ENCODE results near the gene HGF. TPM values are rescaled to one million over a fixed set of nuclear protein-coding genes. Genes with fewer than 3 reads are reported as not detected.

The HGF gene
- total and polyA plus RNA-seq, 2 of the 8 experiments (the other 6 are each of a cell fraction or from before 2014, with no cell fraction given), result 0.05 to 0.60 TPM

- 18% methylated on average over 5 of the region's 5 CpGs; no CpG with 5 or more reads in 1 of the 2 experiments for WGBS, 2 experiments (ENCODE audit: extremely low coverage in 1 of 2, insufficient coverage in 1 of 2, insufficient read length in 1 of 2, insufficient replicate concordance in 2 of 2, low coverage in 1 of 2, low lambda C conversion rate in 2 of 2, missing lambda C conversion rate in 1 of 2)
- Histone ChIP-seq H2AK5ac (ENCODE audit: low read depth, low read length) (no peak overlapping the region), H4K8ac (ENCODE audit: extremely low read depth, insufficient read depth, low read length) (no peak overlapping the region), H2AFZ (ENCODE audit: low read length) (peak overlapping the region; percentile 91; the same call in 1 of the 2 replicates), H3K27ac (ENCODE audit: low read depth, low read length) (no peak overlapping the region), H3K79me2 (ENCODE audit: control insufficient read depth in 1 of 2, insufficient read depth in 2 of 2, low read length in 2 of 2) (no peaks in the 10 kb centered on the region), H3K23me2 (ENCODE audit: low read depth, low read length) (no peaks in the 10 kb centered on the region; the same call in 1 of the 2 replicates), H2BK20ac (ENCODE audit: low read length) (no peak overlapping the region), H2BK15ac (ENCODE audit: low read length) (no peak overlapping the region), H4K20me1 (replicated peaks in 1 of 2; ENCODE audit: control insufficient read depth in 1 of 2, insufficient read depth in 2 of 2, low read length in 2 of 2) (no peaks in the 10 kb centered on the region), H3K36me3 (ENCODE audit: control insufficient read depth in 2 of 4, insufficient read depth in 4 of 4, low read length in 3 of 4) (no peaks in the 10 kb centered on the region), H3K79me1 (ENCODE audit: low read depth, low read length) (no peaks in the 10 kb centered on the region), H3K14ac (ENCODE audit: insufficient read length) (no peak overlapping the region), H3K23ac (ENCODE audit: insufficient read length) (no peak overlapping the region), H4K91ac (replicated peaks; ENCODE audit: insufficient read length, low read length) (no peak overlapping the region), H3K9me3 (ENCODE audit: insufficient read depth in 2 of 2, low read depth in 1 of 2, low read length in 1 of 2) (no peaks in the 10 kb centered on the region), H3K9ac (replicated peaks in 1 of 4; ENCODE audit: extremely low read depth in 1 of 4, low read depth in 3 of 4, low read length in 3 of 4) (peak overlapping the region in 1 of 4 experiments; percentile 38; a peak in 1 of 7 replicates), H3K4me3 (ENCODE audit: extremely low read depth in 1 of 4, insufficient read depth in 2 of 4, low read depth in 3 of 4, low read length in 4 of 4) (peak overlapping the region in 1 of 4 experiments; percentile 26; a peak in 2 of 8 replicates), H3K18ac (ENCODE audit: extremely low read depth, low read length) (no peak overlapping the region; the same call in 1 of the 2 replicates), H3K4me2 (ENCODE audit: insufficient read depth in 1 of 2, low read depth in 2 of 2, low read length in 2 of 2) (peak overlapping the region; percentile 32 to 33), H3K4me1 (replicated peaks in 1 of 4; ENCODE audit: control insufficient read depth in 3 of 4, insufficient read depth in 4 of 4, low read length in 3 of 4) (peaks cover 0 to 11% (median 7%) of the 10 kb centered on the region in 4 experiments; a peak in 3 of 7 replicates), H2BK12ac (ENCODE audit: low read depth, low read length) (no peak overlapping the region), H3K56ac (replicated peaks; ENCODE audit: insufficient read length, low read depth, low read length) (no peak overlapping the region), H2BK120ac (replicated peaks; ENCODE audit: low read depth, low read length) (no peak overlapping the region), H3K4ac (replicated peaks; ENCODE audit: insufficient read length, low read depth, low read length) (no peak overlapping the region), H3K27me3 (replicated peaks in 1 of 4; ENCODE audit: control insufficient read depth in 3 of 4, extremely low read depth in 1 of 4, insufficient read depth in 3 of 4, low read length in 3 of 4) (no peaks in the 10 kb centered on the region), H2BK5ac (ENCODE audit: low read depth, low read length) (no peak overlapping the region), H4K5ac (ENCODE audit: insufficient read length, low read depth, low read length) (no peak overlapping the region)
- POLR2A ChIA-PET (ENCODE audit: partially characterized antibody), result no interaction called here
- peak in 1 of 2 experiments; percentile 53 for DNase-seq (ENCODE audit: low read depth in 1 of 2, low spot score in 2 of 2)
- peak; percentile 63 for FAIRE-seq
- TF ChIP-seq, protein P1, sequence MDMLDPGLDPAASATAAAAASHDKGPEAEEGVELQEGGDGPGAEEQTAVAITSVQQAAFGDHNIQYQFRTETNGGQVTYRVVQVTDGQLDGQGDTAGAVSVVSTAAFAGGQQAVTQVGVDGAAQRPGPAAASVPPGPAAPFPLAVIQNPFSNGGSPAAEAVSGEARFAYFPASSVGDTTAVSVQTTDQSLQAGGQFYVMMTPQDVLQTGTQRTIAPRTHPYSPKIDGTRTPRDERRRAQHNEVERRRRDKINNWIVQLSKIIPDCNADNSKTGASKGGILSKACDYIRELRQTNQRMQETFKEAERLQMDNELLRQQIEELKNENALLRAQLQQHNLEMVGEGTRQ (IDR thresholded peaks at IDR 0.05; ENCODE audit: low read length), result no peak
- TF ChIP-seq ASH2L (IDR thresholded peaks at IDR 0.05; ENCODE audit: low read length), result peak; percentile 43
- TF ChIP-seq HDAC6 (IDR thresholded peaks at IDR 0.05; ENCODE audit: low read depth, low read length), result no peak
- no peak for TF ChIP-seq ZNF274 (IDR thresholded peaks at IDR 0.05; ENCODE audit: borderline replicate concordance, extremely low read depth, low read length)
- CTCF ChIA-PET (ENCODE audit: partially characterized antibody), result interaction anchor here (0.7 to 1.2 kb wide), 2 partner anchors 10 to 14 kb away, joined by 3 to 4 read pairs; no protein-coding TSS in a partner anchor
Observed at GRCh38 chr7:81690251-81690650, 79.6 kb downstream of the HGF start.
